ENCODE data around the gene MT1M. TPM values are rescaled to one million over a fixed set of nuclear protein-coding genes. Genes with fewer than 3 reads are reported as not detected.
A peak's percentile ranks its signal among the peaks of the same experiment; 100 is the strongest.

MT1M gene
- total RNA-seq, 1 experiment from 2014 or later = 0.39 TPM

DNA sequence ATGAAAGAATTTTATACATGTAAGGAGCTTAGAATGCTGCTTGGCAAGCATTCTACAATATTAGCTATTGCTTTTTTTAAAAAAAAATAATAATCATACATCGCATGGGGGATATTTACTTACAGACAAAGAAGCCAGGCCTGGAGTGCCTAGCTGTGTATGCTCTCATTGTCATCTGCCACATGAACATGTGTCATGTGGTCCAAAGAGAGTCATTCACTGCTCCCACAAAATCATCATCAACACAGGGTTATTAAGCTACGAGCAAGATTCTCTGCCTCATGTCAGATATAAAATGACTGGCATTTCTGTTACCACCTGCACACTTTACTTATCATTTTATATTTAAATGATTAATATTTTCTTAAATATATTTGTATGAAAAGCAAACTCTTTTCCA, 8.8 kb upstream of the MT1M start:
- Histone ChIP-seq H3K4me3 (replicated peaks in 1 of 2; ENCODE audit: low read depth in 1 of 2, low read length in 2 of 2) (no peak overlapping the region), H4K20me1 (ENCODE audit: insufficient read depth) (no peaks in the 10 kb centered on the region), H3K9ac (ENCODE audit: low read length) (no peak overlapping the region), H2AFZ (ENCODE audit: low read depth, low read length, poor library complexity, severe bottlenecking) (no peak overlapping the region), H3K4me2 (ENCODE audit: low read length) (no peak overlapping the region), H3K9me2 (ENCODE audit: insufficient read depth) (no peaks in the 10 kb centered on the region), H3K36me3 (ENCODE audit: control insufficient read depth in 1 of 2, insufficient read depth in 2 of 2, low read length in 2 of 2) (no peaks in the 10 kb centered on the region), H3K27me3 (ENCODE audit: insufficient read depth, low read length) (no peaks in the 10 kb centered on the region), H3K4me1 (ENCODE audit: control insufficient read depth in 1 of 2, insufficient read depth in 2 of 2, low read length in 2 of 2) (peaks cover 12 to 39% of the 10 kb centered on the region in 2 experiments), H3K27ac (ENCODE audit: low read depth, low read length) (no peak overlapping the region), H3K9me3 (ENCODE audit: control insufficient read depth in 1 of 2, insufficient read depth in 1 of 2, low read depth in 1 of 2, low read length in 2 of 2) (no peaks in the 10 kb centered on the region), H3K79me2 (ENCODE audit: insufficient read depth, low read length) (peaks cover 12% of the 10 kb centered on the region)
- RAD21 ChIA-PET (ENCODE audit: low non-redundant PET in 1 of 2, low total read pairs in 2 of 2, uncharacterized antibody in 2 of 2, unreplicated experiment in 2 of 2) = no interaction called here
- ATAC-seq = no peak
- POLR2A ChIA-PET = interaction anchor here (9.4 kb wide), 1 partner anchor 13 kb away, joined by 344 read pairs; the partner anchor contains the start of gene MT2A
- TF ChIP-seq EZH2 (IDR thresholded peaks at IDR 0.05) = no peak
- no TSS peak for BruUV-seq (replicated peaks)
- intact Hi-C loops (cut with micrococcal nuclease) = no loop called here
- CTCF ChIA-PET = interaction anchor here (0.9 to 1.5 kb wide), 2 partner anchors 20 to 78 kb away, joined by 3 to 5 read pairs; no protein-coding TSS in a partner anchor
- no peak for DNase-seq (ENCODE audit: low read depth, low spot score)

- BruUV-seq (replicated peaks) = TSS peak; percentile 95
- TF ChIP-seq TCF7L2 (IDR thresholded peaks at IDR 0.05; ENCODE audit: borderline replicate concordance, extremely low read depth, insufficient read depth, insufficient read length) (peak; percentile 32), EZH2 (IDR thresholded peaks at IDR 0.05) (no peak), SIN3A (IDR thresholded peaks at IDR 0.05; ENCODE audit: low read depth) (peak; percentile 79), POLR2AphosphoS5 (IDR thresholded peaks at IDR 0.05; ENCODE audit: low read depth, low read length) (peak; percentile 100), ZFX (IDR thresholded peaks at IDR 0.05) (peak; percentile 54), POLR2A (IDR thresholded peaks at IDR 0.05; ENCODE audit: borderline replicate concordance, extremely low read depth, insufficient read depth, insufficient read length) (peak; percentile 98), ATF3 (IDR thresholded peaks at IDR 0.05) (no peak), MAX (IDR thresholded peaks at IDR 0.05) (peak; percentile 51; the same call in 1 of the 2 replicates), EGR1 (IDR thresholded peaks at IDR 0.05; ENCODE audit: low read depth) (no peak), EZH2phosphoT487 (IDR thresholded peaks at IDR 0.05; ENCODE audit: borderline replicate concordance) (no peak), ELF1 (IDR thresholded peaks at IDR 0.05; ENCODE audit: borderline replicate concordance, low read depth) (no peak), ZBTB33 (IDR thresholded peaks at IDR 0.05; ENCODE audit: extremely low read depth, insufficient replicate concordance, low read length) (peak; percentile 13)
- TF ChIP-seq, protein P1, sequence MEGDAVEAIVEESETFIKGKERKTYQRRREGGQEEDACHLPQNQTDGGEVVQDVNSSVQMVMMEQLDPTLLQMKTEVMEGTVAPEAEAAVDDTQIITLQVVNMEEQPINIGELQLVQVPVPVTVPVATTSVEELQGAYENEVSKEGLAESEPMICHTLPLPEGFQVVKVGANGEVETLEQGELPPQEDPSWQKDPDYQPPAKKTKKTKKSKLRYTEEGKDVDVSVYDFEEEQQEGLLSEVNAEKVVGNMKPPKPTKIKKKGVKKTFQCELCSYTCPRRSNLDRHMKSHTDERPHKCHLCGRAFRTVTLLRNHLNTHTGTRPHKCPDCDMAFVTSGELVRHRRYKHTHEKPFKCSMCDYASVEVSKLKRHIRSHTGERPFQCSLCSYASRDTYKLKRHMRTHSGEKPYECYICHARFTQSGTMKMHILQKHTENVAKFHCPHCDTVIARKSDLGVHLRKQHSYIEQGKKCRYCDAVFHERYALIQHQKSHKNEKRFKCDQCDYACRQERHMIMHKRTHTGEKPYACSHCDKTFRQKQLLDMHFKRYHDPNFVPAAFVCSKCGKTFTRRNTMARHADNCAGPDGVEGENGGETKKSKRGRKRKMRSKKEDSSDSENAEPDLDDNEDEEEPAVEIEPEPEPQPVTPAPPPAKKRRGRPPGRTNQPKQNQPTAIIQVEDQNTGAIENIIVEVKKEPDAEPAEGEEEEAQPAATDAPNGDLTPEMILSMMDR (IDR thresholded peaks at IDR 0.05 in 2 of 3, conservative IDR thresholded peaks at IDR 0.05 in 1 of 3; ENCODE audit: borderline replicate concordance in 1 of 3, insufficient read depth in 1 of 3, low read depth in 2 of 3, low read length in 2 of 3) = no peak
Measured at GRCh38 chr16:56625140-56625942, 7.1 kb upstream of the MT1M start, which contains the start of gene MT1E. TSS of gene MT1E (plus strand) at chr16:56625781. CDS start at chr16:56625852, 71 bp downstream.

More at GRCh38 chr16:56625140-56625942, 7.1 kb upstream of the MT1M start, which contains the start of gene MT1E:
- H3K79me2 ChIP-seq (ENCODE audit: insufficient read depth, low read length) = peaks cover 12% of the 10 kb centered on the region
- DNase-seq (ENCODE audit: low read depth, low spot score) (peak; percentile 77), ATAC-seq (peak; percentile 86)
- H3K9me2 ChIP-seq (ENCODE audit: insufficient read depth) = no peaks in the 10 kb centered on the region
- H3K27ac ChIP-seq (ENCODE audit: low read depth, low read length) = peak within 1 kb of the TSS; percentile 97
- no peaks in the 10 kb centered on the region for H3K9me3 ChIP-seq (ENCODE audit: control insufficient read depth in 1 of 2, insufficient read depth in 1 of 2, low read depth in 1 of 2, low read length in 2 of 2)
- intact Hi-C loops (cut with micrococcal nuclease) = loop anchor here (1.0 to 5.0 kb wide), 2 partner anchors 17 to 57 kb away; partner anchors contain the start of genes MT1X and MT2A
- H3K4me2 ChIP-seq (ENCODE audit: low read length) = peak within 1 kb of the TSS; percentile 88
- peaks cover 12 to 43% of the 10 kb centered on the region in 2 experiments for H3K4me1 ChIP-seq (ENCODE audit: control insufficient read depth in 1 of 2, insufficient read depth in 2 of 2, low read length in 2 of 2)
- ChIA-PET POLR2A (interaction anchor here (0.8 to 9.4 kb wide), 20 partner anchors 8 to 306 kb away, joined by 3 to 344 read pairs (median 4); partner anchors contain the start of genes MT1F, MT1X, MT2A and NUDT21), CTCF (interaction anchor here (0.6 to 2.8 kb wide), 6 partner anchors 12 to 78 kb away, joined by 3 to 7 read pairs (median 3); no protein-coding TSS in a partner anchor), RAD21 (ENCODE audit: low non-redundant PET in 1 of 2, low total read pairs in 2 of 2, uncharacterized antibody in 2 of 2, unreplicated experiment in 2 of 2) (interaction anchor here (0.7 to 2.7 kb wide), 11 partner anchors 14 to 77 kb away, joined by 3 to 7 read pairs (median 4); partner anchors contain the start of gene MT2A (in 1 of the 2))
- no peak within 1 kb of the TSS for H2AFZ ChIP-seq (ENCODE audit: low read depth, low read length, poor library complexity, severe bottlenecking)
- peak within 1 kb of the TSS; percentile 66 to 72 for H3K4me3 ChIP-seq (replicated peaks in 1 of 2; ENCODE audit: low read depth in 1 of 2, low read length in 2 of 2)
- H4K20me1 ChIP-seq (ENCODE audit: insufficient read depth) = no peaks in the 10 kb centered on the region
- H3K36me3 ChIP-seq (ENCODE audit: control insufficient read depth in 1 of 2, insufficient read depth in 2 of 2, low read length in 2 of 2) = no peaks in the 10 kb centered on the region
- H3K27me3 ChIP-seq (ENCODE audit: insufficient read depth, low read length) = no peaks in the 10 kb centered on the region
- H3K9ac ChIP-seq (ENCODE audit: low read length) = peak within 1 kb of the TSS; percentile 87
